ENCODE measurements around the gene ALDH1L2.

DNA sequence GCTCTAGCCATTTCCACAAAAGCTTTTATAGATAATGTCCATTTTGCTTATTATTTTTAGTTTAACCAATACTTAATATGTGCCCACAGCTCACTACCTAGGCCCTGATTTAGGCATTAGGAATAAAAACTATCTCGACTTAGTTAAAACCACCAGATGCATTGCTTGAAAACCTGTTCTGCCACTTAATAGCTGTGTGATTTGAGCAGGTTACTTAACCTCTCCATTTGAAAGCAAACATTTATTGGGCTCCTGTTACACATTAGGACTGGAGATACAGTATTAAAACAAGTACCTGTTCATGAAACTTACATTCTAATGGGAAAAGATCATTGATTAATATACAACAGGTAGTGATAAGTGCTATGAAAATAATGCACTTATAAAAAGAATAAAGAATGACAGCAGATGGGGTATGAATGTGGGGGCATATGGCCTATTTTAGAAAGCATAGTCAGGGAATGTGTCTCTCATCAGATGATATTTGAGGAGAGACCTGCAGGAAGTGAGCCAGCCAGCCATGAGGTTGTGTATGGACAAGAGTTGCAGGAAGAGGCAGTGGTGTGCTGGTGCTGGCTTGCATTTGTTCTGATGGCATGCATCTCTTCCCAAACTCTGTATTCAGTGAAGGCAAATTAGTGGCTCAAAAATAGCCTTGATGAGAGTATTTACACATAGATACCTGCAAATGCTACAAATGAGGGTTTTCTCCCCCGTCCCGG is 63.9 kb downstream of the ALDH1L2 start:
- TF ChIP-seq CTCF (IDR thresholded peaks at IDR 0.05 in 4 of 5, conservative IDR thresholded peaks at IDR 0.05 in 1 of 5) (no peak), POLR2A (IDR thresholded peaks at IDR 0.05) (no peak)

Measured in gastrocnemius medialis (tissue), 4 donors.